ENCODE data around the gene TMEM213. TPM values are rescaled to one million over a fixed set of nuclear protein-coding genes. Genes with fewer than 3 reads are reported as not detected.

The TMEM213 gene
- total RNA-seq, 1 experiment from 2014 or later, result not detected

DNA sequence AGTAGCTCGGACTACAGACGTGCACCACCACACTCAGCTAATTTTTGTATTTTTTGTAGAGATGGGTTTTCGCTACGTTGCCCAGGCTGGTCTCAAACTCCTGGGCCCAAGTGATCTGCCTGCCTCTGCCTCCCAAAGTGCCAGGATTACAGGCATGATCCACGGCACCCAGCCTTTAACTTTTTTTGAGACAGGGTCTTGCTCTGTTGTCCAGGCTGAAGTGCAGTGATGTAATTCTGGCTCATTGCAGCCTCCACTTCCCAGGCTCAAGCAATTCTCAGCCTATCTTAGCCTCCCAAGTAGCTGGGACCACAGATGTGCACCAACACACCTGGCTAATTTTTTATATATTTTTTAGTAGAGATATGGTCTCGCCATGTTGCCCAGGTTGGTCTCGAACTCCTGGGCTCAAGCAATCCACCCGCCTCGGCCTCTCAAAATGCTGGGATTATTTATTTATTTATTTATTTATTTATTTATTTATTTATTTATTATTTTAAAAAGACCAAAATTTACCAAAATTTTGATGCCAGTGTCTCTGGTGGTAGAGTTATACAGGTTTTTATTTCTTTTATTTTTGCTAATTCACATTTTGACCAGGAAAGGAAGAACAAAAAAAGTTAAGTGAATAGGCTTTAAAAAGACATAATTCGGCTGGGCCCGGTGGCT, 25.2 kb downstream of the TMEM213 start:
- CTCF ChIA-PET, result no interaction called here
- H3K9me3 ChIP-seq (ENCODE audit: control insufficient read depth, insufficient read depth, low read depth, low read length), result no peaks in the 10 kb centered on the region
- ATAC-seq (no peak), DNase-seq (ENCODE audit: low read depth, low spot score) (no peak)
- POLR2A ChIA-PET, result no interaction called here
- TF ChIP-seq POLR2AphosphoS5 (IDR thresholded peaks at IDR 0.05; ENCODE audit: low read depth, low read length), result no peak
- TF ChIP-seq, protein P1, sequence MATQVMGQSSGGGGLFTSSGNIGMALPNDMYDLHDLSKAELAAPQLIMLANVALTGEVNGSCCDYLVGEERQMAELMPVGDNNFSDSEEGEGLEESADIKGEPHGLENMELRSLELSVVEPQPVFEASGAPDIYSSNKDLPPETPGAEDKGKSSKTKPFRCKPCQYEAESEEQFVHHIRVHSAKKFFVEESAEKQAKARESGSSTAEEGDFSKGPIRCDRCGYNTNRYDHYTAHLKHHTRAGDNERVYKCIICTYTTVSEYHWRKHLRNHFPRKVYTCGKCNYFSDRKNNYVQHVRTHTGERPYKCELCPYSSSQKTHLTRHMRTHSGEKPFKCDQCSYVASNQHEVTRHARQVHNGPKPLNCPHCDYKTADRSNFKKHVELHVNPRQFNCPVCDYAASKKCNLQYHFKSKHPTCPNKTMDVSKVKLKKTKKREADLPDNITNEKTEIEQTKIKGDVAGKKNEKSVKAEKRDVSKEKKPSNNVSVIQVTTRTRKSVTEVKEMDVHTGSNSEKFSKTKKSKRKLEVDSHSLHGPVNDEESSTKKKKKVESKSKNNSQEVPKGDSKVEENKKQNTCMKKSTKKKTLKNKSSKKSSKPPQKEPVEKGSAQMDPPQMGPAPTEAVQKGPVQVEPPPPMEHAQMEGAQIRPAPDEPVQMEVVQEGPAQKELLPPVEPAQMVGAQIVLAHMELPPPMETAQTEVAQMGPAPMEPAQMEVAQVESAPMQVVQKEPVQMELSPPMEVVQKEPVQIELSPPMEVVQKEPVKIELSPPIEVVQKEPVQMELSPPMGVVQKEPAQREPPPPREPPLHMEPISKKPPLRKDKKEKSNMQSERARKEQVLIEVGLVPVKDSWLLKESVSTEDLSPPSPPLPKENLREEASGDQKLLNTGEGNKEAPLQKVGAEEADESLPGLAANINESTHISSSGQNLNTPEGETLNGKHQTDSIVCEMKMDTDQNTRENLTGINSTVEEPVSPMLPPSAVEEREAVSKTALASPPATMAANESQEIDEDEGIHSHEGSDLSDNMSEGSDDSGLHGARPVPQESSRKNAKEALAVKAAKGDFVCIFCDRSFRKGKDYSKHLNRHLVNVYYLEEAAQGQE (IDR thresholded peaks at IDR 0.05; ENCODE audit: insufficient read depth in 1 of 2, low read depth in 2 of 2, low read length in 1 of 2), result no peak
- TF ChIP-seq, protein P2, sequence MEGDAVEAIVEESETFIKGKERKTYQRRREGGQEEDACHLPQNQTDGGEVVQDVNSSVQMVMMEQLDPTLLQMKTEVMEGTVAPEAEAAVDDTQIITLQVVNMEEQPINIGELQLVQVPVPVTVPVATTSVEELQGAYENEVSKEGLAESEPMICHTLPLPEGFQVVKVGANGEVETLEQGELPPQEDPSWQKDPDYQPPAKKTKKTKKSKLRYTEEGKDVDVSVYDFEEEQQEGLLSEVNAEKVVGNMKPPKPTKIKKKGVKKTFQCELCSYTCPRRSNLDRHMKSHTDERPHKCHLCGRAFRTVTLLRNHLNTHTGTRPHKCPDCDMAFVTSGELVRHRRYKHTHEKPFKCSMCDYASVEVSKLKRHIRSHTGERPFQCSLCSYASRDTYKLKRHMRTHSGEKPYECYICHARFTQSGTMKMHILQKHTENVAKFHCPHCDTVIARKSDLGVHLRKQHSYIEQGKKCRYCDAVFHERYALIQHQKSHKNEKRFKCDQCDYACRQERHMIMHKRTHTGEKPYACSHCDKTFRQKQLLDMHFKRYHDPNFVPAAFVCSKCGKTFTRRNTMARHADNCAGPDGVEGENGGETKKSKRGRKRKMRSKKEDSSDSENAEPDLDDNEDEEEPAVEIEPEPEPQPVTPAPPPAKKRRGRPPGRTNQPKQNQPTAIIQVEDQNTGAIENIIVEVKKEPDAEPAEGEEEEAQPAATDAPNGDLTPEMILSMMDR (IDR thresholded peaks at IDR 0.05), result no peak
- no TSS peak for BruUV-seq (replicated peaks)
- H3K36me3 ChIP-seq (ENCODE audit: control insufficient read depth, insufficient read depth, low read length), result no peaks in the 10 kb centered on the region
- H3K27ac ChIP-seq (ENCODE audit: low read length), result no peak overlapping the region
- no peak overlapping the region for H3K4me3 ChIP-seq (ENCODE audit: low read depth in 2 of 2, low read length in 2 of 2)
- no peaks in the 10 kb centered on the region for H3K27me3 ChIP-seq (ENCODE audit: control insufficient read depth, insufficient read depth, low read length)
- in situ Hi-C loops (cut with HindIII; ENCODE audit: low pct_unique_long_range_greater_than_20kb, low sequenced_read_pairs) (no loop called here), intact Hi-C loops (cut with micrococcal nuclease; ENCODE audit: unreplicated experiment) (no loop called here)
- H3K4me1 ChIP-seq (ENCODE audit: control insufficient read depth, insufficient read depth, low read length), result no peaks in the 10 kb centered on the region

DNA sequence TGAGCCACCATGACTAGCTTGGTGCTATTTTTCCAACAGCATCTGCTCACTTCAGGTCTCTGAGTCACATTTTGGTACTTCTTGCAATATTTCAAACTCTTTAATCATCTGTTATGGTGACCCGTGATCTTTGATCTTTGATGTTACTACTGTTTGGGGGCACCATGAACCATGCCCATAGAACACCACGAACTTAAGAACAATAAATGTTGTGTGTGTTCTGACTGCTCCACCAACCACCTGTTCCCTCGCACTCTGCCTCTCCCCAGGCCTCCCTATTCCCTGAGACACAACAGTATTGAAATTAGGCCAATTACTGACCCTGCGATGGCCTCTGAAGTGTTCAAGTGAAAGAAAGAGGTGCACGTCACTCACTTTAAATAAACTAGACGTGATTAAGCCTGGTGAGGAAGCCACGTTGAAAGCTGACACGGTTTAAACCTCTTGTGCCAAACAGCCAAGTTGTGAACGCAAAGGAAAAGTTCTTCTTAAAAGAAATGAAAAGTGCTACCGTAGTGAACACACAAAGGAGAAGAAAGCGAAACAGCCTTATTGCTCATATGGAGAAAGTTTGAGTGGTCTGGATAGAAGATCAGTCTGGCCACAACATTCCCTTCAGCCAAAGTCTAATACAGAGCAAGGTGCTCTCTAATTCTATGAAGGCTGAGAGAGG, 27.4 kb downstream of the TMEM213 start:
- ATAC-seq, result no peak
- Histone ChIP-seq H3K27me3 (ENCODE audit: control insufficient read depth, insufficient read depth, low read length) (no peaks in the 10 kb centered on the region), H3K4me3 (ENCODE audit: low read depth in 2 of 2, low read length in 2 of 2) (no peak overlapping the region), H3K9me3 (ENCODE audit: control insufficient read depth, insufficient read depth, low read depth, low read length) (no peaks in the 10 kb centered on the region), H3K4me1 (ENCODE audit: control insufficient read depth, insufficient read depth, low read length) (no peaks in the 10 kb centered on the region), H3K27ac (ENCODE audit: low read length) (no peak overlapping the region), H3K36me3 (ENCODE audit: control insufficient read depth, insufficient read depth, low read length) (no peaks in the 10 kb centered on the region)
- intact Hi-C loops (cut with micrococcal nuclease; ENCODE audit: unreplicated experiment) (no loop called here), in situ Hi-C loops (cut with HindIII; ENCODE audit: low pct_unique_long_range_greater_than_20kb, low sequenced_read_pairs) (no loop called here)
- CTCF ChIA-PET, result interaction anchor here (0.7 kb wide), 1 partner anchor 16 kb away, joined by 8 read pairs; no protein-coding TSS in a partner anchor
- BruUV-seq (replicated peaks), result no TSS peak
- POLR2A ChIA-PET, result no interaction called here
- no peak for DNase-seq (ENCODE audit: low read depth, low spot score)
- TF ChIP-seq POLR2AphosphoS5 (IDR thresholded peaks at IDR 0.05; ENCODE audit: low read depth, low read length), result no peak

DNA sequence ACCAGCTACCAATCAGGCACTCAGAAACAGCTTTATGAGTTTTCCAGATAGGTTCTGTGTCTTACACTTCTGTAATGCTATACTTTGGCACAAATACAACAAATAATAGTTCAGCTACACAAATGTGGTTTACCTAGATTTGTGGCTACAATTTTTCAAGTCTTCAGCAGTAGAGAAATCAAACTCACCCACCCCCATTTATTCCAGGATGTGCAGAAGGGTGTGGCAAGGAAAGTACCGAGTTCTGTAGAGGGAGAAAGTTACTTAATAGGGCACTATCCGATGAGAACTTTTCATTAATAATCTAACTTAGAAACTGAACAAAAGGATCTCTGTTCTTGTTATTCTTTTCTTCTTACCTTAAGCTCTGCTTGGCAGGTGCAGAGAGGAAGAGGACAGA, 30.5 kb downstream of the TMEM213 start:
- H3K27me3 ChIP-seq (ENCODE audit: control insufficient read depth, insufficient read depth, low read length), result no peaks in the 10 kb centered on the region
- intact Hi-C loops (cut with micrococcal nuclease; ENCODE audit: unreplicated experiment), result no loop called here
- ATAC-seq (no peak), DNase-seq (ENCODE audit: low read depth, low spot score) (no peak)
- no TSS peak for BruUV-seq (replicated peaks)
- no peak overlapping the region for H3K4me3 ChIP-seq (ENCODE audit: low read depth in 2 of 2, low read length in 2 of 2)
- ChIA-PET CTCF (no interaction called here), POLR2A (no interaction called here)
- no peak for TF ChIP-seq POLR2AphosphoS5 (IDR thresholded peaks at IDR 0.05; ENCODE audit: low read depth, low read length)
- TF ChIP-seq, protein P1 (IDR thresholded peaks at IDR 0.05; ENCODE audit: insufficient read depth in 1 of 2, low read depth in 2 of 2, low read length in 1 of 2), result no peak
- TF ChIP-seq, protein P2 (IDR thresholded peaks at IDR 0.05), result no peak
- TF ChIP-seq TCF7L2 (IDR thresholded peaks at IDR 0.05; ENCODE audit: low read depth, low read length), result no peak
- no peak for TF ChIP-seq SIN3A (IDR thresholded peaks at IDR 0.05; ENCODE audit: borderline replicate concordance, insufficient read depth, low read depth, low read length)
- H3K4me1 ChIP-seq (ENCODE audit: control insufficient read depth, insufficient read depth, low read length), result no peaks in the 10 kb centered on the region
- H3K36me3 ChIP-seq (ENCODE audit: control insufficient read depth, insufficient read depth, low read length), result no peaks in the 10 kb centered on the region
- no peak overlapping the region for H3K27ac ChIP-seq (ENCODE audit: low read length)
- in situ Hi-C loops (cut with HindIII; ENCODE audit: low pct_unique_long_range_greater_than_20kb, low sequenced_read_pairs), result no loop called here
- H3K9me3 ChIP-seq (ENCODE audit: control insufficient read depth, insufficient read depth, low read depth, low read length), result no peaks in the 10 kb centered on the region
